HL-60 (cell line): ENCODE results near the gene NAALADL2.

ENCODE experiments used
- DNase-seq, 2 experiments: peaks; one replicate each; pipeline ENCODE4 v3.0.0-alpha.2; 2010 to 2020; ENCODE audit warnings: low read depth in 1 of 2, low spot score in 1 of 2
- H3K27ac ChIP-seq: fragments of 250-450 bp; sonication (Bioruptor Pico); replicated peaks from 2 replicates; pipeline ENCODE4 v1.5.1; 2020; ENCODE audit warnings: mild to moderate bottlenecking, moderate library complexity
- H3K27me3 ChIP-seq: fragments of 250-450 bp; sonication (Bioruptor Pico); 2 replicates; pipeline ENCODE4 v1.5.1; 2021; ENCODE audit warnings: mild to moderate bottlenecking, moderate library complexity; ENCODE audit not compliant: insufficient read depth, poor library complexity, severe bottlenecking
- H3K4me3 ChIP-seq: replicated peaks from 2 replicates; pipeline ENCODE4 v1.5.1; 2011; ENCODE audit warnings: mild to moderate bottlenecking, control low read depth, low read length; ENCODE audit not compliant: insufficient read depth
- CTCF ChIP-seq: IDR thresholded peaks from one replicate; pipeline ENCODE4 v1.5.1; 2011; ENCODE audit warnings: low read length, control low read depth, inconsistent platforms; ENCODE audit not compliant: insufficient read depth
- GABPA ChIP-seq: IDR thresholded peaks from 2 replicates; pipeline ENCODE4 v1.6.1; 2012; ENCODE audit warnings: low read depth
- POLR2AphosphoS5 ChIP-seq: IDR thresholded peaks from 2 replicates; pipeline ENCODE4 v1.6.1; 2012; ENCODE audit warnings: low read depth
- REST ChIP-seq: IDR thresholded peaks from 2 replicates; pipeline ENCODE4 v1.6.1; 2012; ENCODE audit warnings: low read depth; ENCODE audit not compliant: insufficient replicate concordance
- SPI1 ChIP-seq: IDR thresholded peaks from 2 replicates; pipeline ENCODE4 v1.6.1; 2012; ENCODE audit warnings: low read depth, mild to moderate bottlenecking, borderline replicate concordance

The NAALADL2 gene

DNA sequence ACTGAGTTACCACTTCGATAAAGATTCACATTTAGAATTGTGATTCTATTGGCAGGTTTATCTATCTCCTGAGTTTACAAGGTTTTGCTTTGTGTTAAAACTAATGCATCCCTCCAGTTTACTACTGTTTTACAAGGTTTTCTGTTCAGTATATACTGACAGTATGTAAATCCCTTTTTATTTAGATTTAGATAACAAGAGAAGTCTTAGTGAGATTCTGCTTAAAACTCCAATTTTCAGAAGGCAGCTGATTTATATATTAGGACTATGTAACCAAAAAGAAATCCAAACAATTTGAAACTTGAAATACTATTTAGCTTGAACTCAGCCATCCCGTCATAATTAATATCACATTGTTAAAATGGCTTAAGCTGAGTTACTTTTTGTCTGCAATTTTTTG is 619.2 kb downstream of the NAALADL2 start:
- Histone ChIP-seq H3K4me3 (no peak overlapping the region), H3K27ac (no peak overlapping the region), H3K27me3 (no peaks in the 10 kb centered on the region)
- TF ChIP-seq REST = no peak
- TF ChIP-seq GABPA = no peak
- no peak for TF ChIP-seq POLR2AphosphoS5
- TF ChIP-seq SPI1 = no peak
- no peak for TF ChIP-seq CTCF
- DNase-seq = no peak

GRCh38 chr3:175479175-175479574 is 620.0 kb downstream of the NAALADL2 start:
- no peak for DNase-seq
- H3K27ac ChIP-seq = no peak overlapping the region
- TF ChIP-seq POLR2AphosphoS5 (no peak), SPI1 (no peak), REST (no peak), CTCF (no peak), GABPA (no peak)
- no peak overlapping the region for H3K4me3 ChIP-seq
- H3K27me3 ChIP-seq = no peaks in the 10 kb centered on the region

GRCh38 chr3:175479800-175480199 is 620.7 kb downstream of the NAALADL2 start:
- DNase-seq = no peak
- no peak overlapping the region for H3K4me3 ChIP-seq
- no peak for TF ChIP-seq CTCF
- no peak for TF ChIP-seq POLR2AphosphoS5

GRCh38 chr3:175484666-175485065 is 625.5 kb downstream of the NAALADL2 start:
- DNase-seq = no peak
- Histone ChIP-seq H3K27me3 (no peaks in the 10 kb centered on the region), H3K4me3 (no peak overlapping the region), H3K27ac (no peak overlapping the region)
- no peak for TF ChIP-seq CTCF
- TF ChIP-seq SPI1 = no peak
- TF ChIP-seq POLR2AphosphoS5 = no peak
- no peak for TF ChIP-seq REST
- no peak for TF ChIP-seq GABPA

More at GRCh38 chr3:175479800-175480199, 620.7 kb downstream of the NAALADL2 start:
- H3K27ac ChIP-seq = no peak overlapping the region
- H3K27me3 ChIP-seq = no peaks in the 10 kb centered on the region
